GM12878 (cell line): ENCODE measurements around the gene TRIM40. TPM values are rescaled to one million over a fixed set of nuclear protein-coding genes. Genes with fewer than 3 reads are reported as not detected.

Experiments used
- BHLHE40 ChIP-seq, 2 experiments: fragments of 450-650 bp in 1 of 2; IDR thresholded peaks; 2 replicates each; pipeline ENCODE4 v1.6.1; 2011 to 2017; ENCODE audit warnings: low read depth in 2 of 2, borderline replicate concordance in 1 of 2, improper control_type of control experiment in 1 of 2, low read length in 1 of 2, mild to moderate bottlenecking in 1 of 2
- CBFB ChIP-seq: IDR thresholded peaks from 2 replicates; pipeline ENCODE4 v1.6.1; 2016; ENCODE audit warnings: antibody characterized with exemption, low read depth
- CBX5 ChIP-seq: sonication (generic); IDR thresholded peaks from 2 replicates; pipeline ENCODE4 v1.6.1; 2016; ENCODE audit warnings: low read depth, moderate library complexity, mild to moderate bottlenecking, inconsistent platforms
- CEBPB ChIP-seq, 2 experiments: fragments of 150-350 bp in 1 of 2; IDR thresholded peaks; 2 replicates each; pipeline ENCODE4 v1.6.1; 2012 to 2014; ENCODE audit warnings: low read depth in 2 of 2, low read length in 2 of 2, borderline replicate concordance in 1 of 2, inconsistent platforms in 1 of 2
- CREB1 ChIP-seq: IDR thresholded peaks from 2 replicates; pipeline ENCODE4 v1.6.1; 2012; ENCODE audit warnings: low read depth, mild to moderate bottlenecking, inconsistent platforms
- CREM ChIP-seq: IDR thresholded peaks from 2 replicates; pipeline ENCODE4 v1.6.1; 2014; ENCODE audit warnings: antibody characterized with exemption, low read depth
- E4F1 ChIP-seq: fragments of 450-650 bp; IDR thresholded peaks from 2 replicates; pipeline ENCODE4 v1.6.1; 2018; ENCODE audit warnings: borderline replicate concordance, mild to moderate bottlenecking; ENCODE audit not compliant: partially characterized antibody
- EGR1 ChIP-seq, 2 experiments: IDR thresholded peaks; 1 replicate in 1 of 2; 2 replicates in 1 of 2; pipeline ENCODE4 v1.6.1; 2011 to 2012; ENCODE audit warnings: low read depth in 2 of 2, low read length in 2 of 2, borderline replicate concordance in 1 of 2, mild to moderate bottlenecking in 1 of 2, moderate library complexity in 1 of 2
- EZH2 ChIP-seq: IDR thresholded peaks from 2 replicates; pipeline ENCODE4 v1.6.1; 2012; ENCODE audit warnings: low read depth, mild to moderate bottlenecking, control low read depth, inconsistent platforms, low read length, borderline replicate concordance; ENCODE audit not compliant: control insufficient read depth
- HSF1 ChIP-seq: fragments of 150-350 bp; IDR thresholded peaks from 2 replicates; pipeline ENCODE4 v1.6.1; 2014; ENCODE audit warnings: mild to moderate bottlenecking, low read depth, low read length
- MXI1 ChIP-seq: fragments of 150-350 bp; IDR thresholded peaks from 2 replicates; pipeline ENCODE4 v1.6.1; 2011; ENCODE audit warnings: low read depth, mild to moderate bottlenecking, inconsistent platforms, low read length, improper control_type of control experiment
- NBN ChIP-seq: fragments of 450-650 bp; IDR thresholded peaks from 2 replicates; pipeline ENCODE4 v1.6.1; 2016
- NR2F1 ChIP-seq: fragments of 450-650 bp; conservative IDR thresholded peaks from 2 replicates; pipeline ENCODE4 v1.6.1; 2017; ENCODE audit warnings: mild to moderate bottlenecking
- PML ChIP-seq: IDR thresholded peaks from 2 replicates; pipeline ENCODE4 v1.6.1; 2012; ENCODE audit warnings: low read length, inconsistent platforms
- POLR2A ChIP-seq: IDR thresholded peaks from 2 replicates; pipeline ENCODE4 v1.6.1; 2011; ENCODE audit warnings: low read depth, mild to moderate bottlenecking, low read length
- SP1 ChIP-seq: IDR thresholded peaks from one replicate; pipeline ENCODE4 v1.6.1; 2011; ENCODE audit warnings: low read depth, low read length
- TAF1 ChIP-seq: IDR thresholded peaks from 2 replicates; pipeline ENCODE4 v1.6.1; 2011; ENCODE audit warnings: mild to moderate bottlenecking, low read depth, low read length, borderline replicate concordance
- TCF12 ChIP-seq: IDR thresholded peaks from 2 replicates; pipeline ENCODE4 v1.6.1; 2011; ENCODE audit warnings: low read depth, mild to moderate bottlenecking, low read length
- TCF3 ChIP-seq: IDR thresholded peaks from 2 replicates; pipeline ENCODE4 v1.6.1; 2012; ENCODE audit warnings: low read depth, mild to moderate bottlenecking, low read length, borderline replicate concordance; ENCODE audit not compliant: insufficient read depth
- ZBTB4 ChIP-seq: fragments of 450-650 bp; formaldehyde crosslinking; IDR thresholded peaks from 2 replicates; pipeline ENCODE4 v1.4.0; 2022; ENCODE audit warnings: mild to moderate bottlenecking, moderate library complexity
- ZNF24 ChIP-seq: fragments of 450-650 bp; IDR thresholded peaks from 2 replicates; pipeline ENCODE4 v1.6.1; 2017; ENCODE audit warnings: antibody characterized with exemption, mild to moderate bottlenecking
- polyA plus RNA-seq, 11 experiments: library from polyadenylated mRNA; depleted of rRNA in 4 of 11; unstranded in 6 of 11; stranded (reverse) in 5 of 11; fragments of >200 nt; fragmentation: Nextera tagmentation in 4 of 11; fragmentation: Illumina TruSeq in 1 of 11; extraction: Ambion mirVana in 4 of 11; extraction: Trizol in 1 of 11; gene quantifications; 1 replicate in 1 of 11; 2 replicates in 10 of 11; pipeline versions ENCODE4 v1.2.1 to v1.2.3, GENCODE V29; 2011 to 2016; ENCODE audit warnings: inconsistent platforms in 2 of 11, missing spikeins in 2 of 11, low read depth in 1 of 11
- total RNA-seq, 4 experiments: library from RNA; depleted of rRNA in 3 of 4; stranded (reverse); fragments of >200 nt in 3 of 4; fragmentation: Illumina TruSeq in 1 of 4; extraction: Trizol in 1 of 4; gene quantifications; 2 replicates each; pipeline versions ENCODE4 v1.2.1 to v1.2.3, GENCODE V29; 2013 to 2021

TRIM40 gene
- total and polyA plus RNA-seq, 10 of the 15 experiments (the other 5 are each of a cell fraction or from before 2014, with no cell fraction given) = not detected

- TF ChIP-seq E4F1 = no peak
- no peak for TF ChIP-seq ZBTB4 (CRISPR knock-in tag)
- TF ChIP-seq TCF12 = peak; percentile 71; the same call in 1 of the 2 replicates
- TF ChIP-seq SP1 = no peak
- peak; percentile 57; the same call in 1 of the 2 replicates for TF ChIP-seq ZNF24
- TF ChIP-seq NR2F1 = no peak
- TF ChIP-seq TCF3 = peak; percentile 39; the same call in 1 of the 2 replicates
- TF ChIP-seq BHLHE40 (IDR thresholded peaks at IDR 0.05; ENCODE audit: borderline replicate concordance in 1 of 2, low read depth in 2 of 2, low read length in 1 of 2) = peak; percentile 8 to 26; a peak in 1 of 4 replicates
- TF ChIP-seq PML = no peak
- no peak for TF ChIP-seq HSF1
- TF ChIP-seq CBX5 = no peak
- no peak for TF ChIP-seq EZH2
- TF ChIP-seq TAF1 = no peak
- TF ChIP-seq CREB1 = 0 out of 2 replicates have a peak, but pooled peaks have one; percentile 14
- no peak for TF ChIP-seq POLR2A
- TF ChIP-seq MXI1 = peak; percentile 29; the same call in 1 of the 2 replicates
- TF ChIP-seq EGR1 (IDR thresholded peaks at IDR 0.05; ENCODE audit: borderline replicate concordance in 1 of 2, low read depth in 2 of 2, low read length in 2 of 2) = no peak
- no peak for TF ChIP-seq CREM
- no peak for TF ChIP-seq CEBPB (IDR thresholded peaks at IDR 0.05; ENCODE audit: borderline replicate concordance in 1 of 2, low read depth in 2 of 2, low read length in 2 of 2)
- peak; percentile 88 for TF ChIP-seq NBN
- TF ChIP-seq CBFB = no peak
Observed at GRCh38 chr6:30102970-30103871, 32.7 kb upstream of the TRIM40 start (continued).
